Gastrocnemius medialis (tissue), 4 donors: ENCODE data around the gene SMCHD1. TPM values are rescaled to one million over a fixed set of nuclear protein-coding genes. Genes with fewer than 3 reads are reported as not detected.

Experiments used
- ATAC-seq, 2 donors: fragments of 150-250 bp; one replicate each; pipeline ENCODE4 v1.9.1; 2016
- DNase-seq, 2 donors: peaks; one replicate each; pipeline ENCODE4 v3.0.0-alpha.2; 2019
- H3K27ac ChIP-seq, 4 donors: fragments of 200-600 bp; sonication (generic); 1 replicate in 1 of 4; 2 replicates in 3 of 4; pipeline ENCODE4 v1.5.1; 2016 to 2018; ENCODE audit warnings: mild to moderate bottlenecking in 2 of 4, moderate library complexity in 1 of 4
- H3K27me3 ChIP-seq, 3 donors: fragments of 200-600 bp; sonication (generic) in 2 of 3; 1 replicate in 1 of 3; 2 replicates in 2 of 3; pipeline versions ENCODE4 v1.5.1 to v1.6.0; 2016 to 2019; ENCODE audit warnings: mild to moderate bottlenecking in 1 of 3, moderate library complexity in 1 of 3
- H3K36me3 ChIP-seq, 2 donors: fragments of 200-600 bp; sonication (generic) in 1 of 2; one replicate each; pipeline ENCODE4 v1.5.1; 2017 to 2018
- H3K4me1 ChIP-seq, 2 donors: fragments of 200-600 bp; sonication (generic) in 1 of 2; one replicate each; pipeline ENCODE4 v1.5.1; 2016 to 2017; ENCODE audit warnings: mild to moderate bottlenecking in 2 of 2
- H3K4me3 ChIP-seq, 4 donors: fragments of 200-600 bp; sonication (generic) in 3 of 4; 1 replicate in 1 of 4; 2 replicates in 3 of 4; pipeline ENCODE4 v1.5.1; 2016 to 2019; ENCODE audit warnings: mild to moderate bottlenecking in 2 of 4
- H3K9me3 ChIP-seq, 3 donors: fragments of 200-600 bp; sonication (generic) in 2 of 3; 1 replicate in 1 of 3; 2 replicates in 2 of 3; pipeline ENCODE4 v1.5.1; 2016 to 2019
- CTCF ChIP-seq, 5 experiments: fragments of 450-650 bp in 3 of 5; fragments of 200-600 bp in 2 of 5; sonication (generic) in 2 of 5; IDR thresholded peaks in 4 of 5; conservative IDR thresholded peaks in 1 of 5; 1 replicate in 4 of 5; 2 replicates in 1 of 5; pipeline ENCODE4 v1.5.1; 2016 to 2019; ENCODE audit warnings: antibody characterized with exemption in 5 of 5, mild to moderate bottlenecking in 3 of 5, moderate library complexity in 3 of 5
- POLR2A ChIP-seq, 2 donors: fragments of 450-650 bp; IDR thresholded peaks; one replicate each; pipeline ENCODE4 v1.6.1; 2017; ENCODE audit warnings: antibody characterized with exemption in 2 of 2, mild to moderate bottlenecking in 2 of 2, moderate library complexity in 2 of 2
- in situ Hi-C, 4 donors: fragments of 200-750 bp; cut with MboI; loops; one replicate each; pipeline versions ENCODE4 v1.15.0 to v1.8.0; 2017; ENCODE audit warnings: low sequenced_read_pairs in 4 of 4
- intact Hi-C: fragments of 100-400 bp; cut with DNase I; formaldehyde crosslinking; loops from one replicate; pipeline ENCODE4 v1.15.1; 2023; ENCODE audit warnings: low total_unique reads
- total RNA-seq, 4 donors: library from RNA; depleted of rRNA; stranded (reverse); fragments of >200 nt; gene quantifications; one replicate each; pipeline versions ENCODE4 v1.1.0 to v1.2.3, GENCODE V29; 2016

The SMCHD1 gene
- total RNA-seq, 4 donors from 2014 or later = 16.2 to 43.6 (median 22.7) TPM

- Histone ChIP-seq H3K4me3 (no peak overlapping the region), H3K27me3 (no peaks in the 10 kb centered on the region), H3K27ac (no peak overlapping the region), H3K4me1 (no peaks in the 10 kb centered on the region), H3K9me3 (no peaks in the 10 kb centered on the region), H3K36me3 (peaks cover 0 to 71% of the 10 kb centered on the region in 2 donors)
- in situ Hi-C loops = no loop called here
- ATAC-seq (no peak), DNase-seq (no peak)
- TF ChIP-seq CTCF (IDR thresholded peaks at IDR 0.05 in 4 of 5, conservative IDR thresholded peaks at IDR 0.05 in 1 of 5) (no peak), POLR2A (IDR thresholded peaks at IDR 0.05) (no peak)
- intact Hi-C loops = no loop called here
Measured at GRCh38 chr18:2746274-2746673, 90.7 kb downstream of the SMCHD1 start.

- DNase-seq (no peak), ATAC-seq (no peak)
- Histone ChIP-seq H3K27me3 (no peaks in the 10 kb centered on the region), H3K9me3 (no peaks in the 10 kb centered on the region), H3K27ac (no peak overlapping the region), H3K4me3 (no peak overlapping the region), H3K36me3 (peaks cover 0 to 45% of the 10 kb centered on the region in 2 donors), H3K4me1 (no peaks in the 10 kb centered on the region)
- intact Hi-C loops (no loop called here), in situ Hi-C loops (loop anchor here in 1 of 4 donors (25.0 kb wide), 1 partner anchor 479 kb away; the partner anchor contains the start of gene MYL12A)
- TF ChIP-seq POLR2A (IDR thresholded peaks at IDR 0.05) = no peak
- no peak for TF ChIP-seq CTCF (IDR thresholded peaks at IDR 0.05 in 4 of 5, conservative IDR thresholded peaks at IDR 0.05 in 1 of 5)
Measured at GRCh38 chr18:2758309-2758708, 102.8 kb downstream of the SMCHD1 start.

GRCh38 chr18:2774669-2775068, 119.1 kb downstream of the SMCHD1 start:
- in situ Hi-C loops = loop anchor here in 1 of 4 donors (25.0 kb wide), 1 partner anchor 463 kb away; the partner anchor contains the start of gene MYL12A

GRCh38 chr18:2776601-2777000, 121.1 kb downstream of the SMCHD1 start:
- Histone ChIP-seq H3K9me3 (no peaks in the 10 kb centered on the region), H3K27me3 (no peaks in the 10 kb centered on the region)
- intact Hi-C loops = no loop called here

More at GRCh38 chr18:2774669-2775068, 119.1 kb downstream of the SMCHD1 start:
- TF ChIP-seq CTCF (IDR thresholded peaks at IDR 0.05 in 4 of 5, conservative IDR thresholded peaks at IDR 0.05 in 1 of 5) = no peak
- H3K9me3 ChIP-seq = no peaks in the 10 kb centered on the region
- H3K27me3 ChIP-seq = no peaks in the 10 kb centered on the region
- ATAC-seq (no peak), DNase-seq (no peak)
- H3K4me3 ChIP-seq = no peak overlapping the region
- H3K36me3 ChIP-seq = peaks cover 0 to 85% of the 10 kb centered on the region in 2 donors
- H3K27ac ChIP-seq = no peak overlapping the region
- H3K4me1 ChIP-seq = no peaks in the 10 kb centered on the region
- intact Hi-C loops = no loop called here

More at GRCh38 chr18:2776601-2777000, 121.1 kb downstream of the SMCHD1 start:
- no peak overlapping the region for H3K27ac ChIP-seq
- peaks cover 0 to 76% of the 10 kb centered on the region in 2 donors for H3K36me3 ChIP-seq
- in situ Hi-C loops = no loop called here
- ATAC-seq (no peak), DNase-seq (no peak)
- TF ChIP-seq POLR2A (IDR thresholded peaks at IDR 0.05) = no peak
- TF ChIP-seq CTCF (IDR thresholded peaks at IDR 0.05 in 4 of 5, conservative IDR thresholded peaks at IDR 0.05 in 1 of 5) = no peak
- H3K4me3 ChIP-seq = no peak overlapping the region
- no peaks in the 10 kb centered on the region for H3K4me1 ChIP-seq
